HG03469 (cell line): Measurements from ENCODE around the gene AGMO.
"Not testable (repeated sequence)": the region's sequence is repeated elsewhere in the genome, so short reads cannot be mapped to it uniquely, and the experiment has no call there.

Experiments
- ATAC-seq: cut with Tn5 transposase; IDR thresholded peaks from one replicate; pipeline ENCODE4 v1.9.1; 2021; ENCODE audit warnings: mild to moderate bottlenecking, moderate library complexity, moderate number of reproducible peaks; ENCODE audit not compliant: unreplicated experiment

The AGMO gene

GRCh38 chr7:15332956-15333355 lies 228.9 kb downstream of the AGMO start:
- ATAC-seq = no peak

GRCh38 chr7:15330943-15331342 lies 230.9 kb downstream of the AGMO start:
- ATAC-seq = no peak

- ATAC-seq = no peak
These were observed 234.8 kb downstream of the AGMO start for GRCh38 chr7:15327001-15327400.

- ATAC-seq = no peak
These were observed 235.7 kb downstream of the AGMO start for GRCh38 chr7:15326044-15326644.

GRCh38 chr7:15323550-15323949 lies 238.3 kb downstream of the AGMO start:
- no peak for ATAC-seq

GRCh38 chr7:15317215-15317614 lies 244.6 kb downstream of the AGMO start:
- no peak for ATAC-seq

- no peak for ATAC-seq
These were observed 246.1 kb downstream of the AGMO start for GRCh38 chr7:15315678-15316077.

GRCh38 chr7:15314922-15315321 lies 246.9 kb downstream of the AGMO start:
- no peak for ATAC-seq

GRCh38 chr7:15313361-15313760 lies 248.5 kb downstream of the AGMO start:
- ATAC-seq = no peak

GRCh38 chr7:15309872-15310271 lies 251.9 kb downstream of the AGMO start:
- ATAC-seq = no peak

- no peak for ATAC-seq
These were observed 253.0 kb downstream of the AGMO start for GRCh38 chr7:15308821-15309220.

- no peak for ATAC-seq
These were observed 255.5 kb downstream of the AGMO start for GRCh38 chr7:15306296-15306695.

- no peak for ATAC-seq
These were observed 256.7 kb downstream of the AGMO start for GRCh38 chr7:15305002-15305600.

GRCh38 chr7:15303357-15303756 lies 258.5 kb downstream of the AGMO start:
- no peak for ATAC-seq

- ATAC-seq = not testable (repeated sequence)
These were observed 260.8 kb downstream of the AGMO start for GRCh38 chr7:15300986-15301385.

- no peak for ATAC-seq
These were observed 269.7 kb downstream of the AGMO start for GRCh38 chr7:15292138-15292537.

GRCh38 chr7:15291699-15292098 lies 270.1 kb downstream of the AGMO start:
- no peak for ATAC-seq

- ATAC-seq = no peak
These were observed 273.1 kb downstream of the AGMO start for GRCh38 chr7:15288741-15289140.

GRCh38 chr7:15284396-15284795 lies 277.4 kb downstream of the AGMO start:
- no peak for ATAC-seq

- no peak for ATAC-seq
These were observed 281.6 kb downstream of the AGMO start for GRCh38 chr7:15280078-15280733.

GRCh38 chr7:15279640-15280039 lies 282.2 kb downstream of the AGMO start:
- no peak for ATAC-seq

GRCh38 chr7:15257689-15258088 lies 304.1 kb downstream of the AGMO start:
- ATAC-seq = no peak
